Measurements from ENCODE around the gene RBMS3.

DNA sequence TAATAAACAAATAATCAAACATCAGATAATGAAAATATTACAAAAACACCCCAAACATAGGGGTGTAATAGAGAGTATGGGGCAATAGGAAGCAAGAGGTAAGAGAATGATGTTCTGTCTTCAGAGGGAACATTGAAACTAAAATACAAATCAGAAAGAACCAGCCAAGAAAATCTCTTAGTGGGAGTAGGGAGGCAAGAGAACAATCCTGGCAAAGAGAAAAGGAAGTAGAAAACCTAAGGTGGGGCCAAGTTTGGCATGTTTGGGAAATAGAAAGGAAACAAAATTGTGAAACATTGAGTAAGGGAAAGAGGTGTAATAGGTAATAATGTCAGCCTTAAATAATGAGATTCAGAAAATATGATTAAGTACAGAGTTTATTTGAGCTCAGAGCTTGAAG lies 467.1 kb downstream of the RBMS3 start:
- TF ChIP-seq, protein P1, sequence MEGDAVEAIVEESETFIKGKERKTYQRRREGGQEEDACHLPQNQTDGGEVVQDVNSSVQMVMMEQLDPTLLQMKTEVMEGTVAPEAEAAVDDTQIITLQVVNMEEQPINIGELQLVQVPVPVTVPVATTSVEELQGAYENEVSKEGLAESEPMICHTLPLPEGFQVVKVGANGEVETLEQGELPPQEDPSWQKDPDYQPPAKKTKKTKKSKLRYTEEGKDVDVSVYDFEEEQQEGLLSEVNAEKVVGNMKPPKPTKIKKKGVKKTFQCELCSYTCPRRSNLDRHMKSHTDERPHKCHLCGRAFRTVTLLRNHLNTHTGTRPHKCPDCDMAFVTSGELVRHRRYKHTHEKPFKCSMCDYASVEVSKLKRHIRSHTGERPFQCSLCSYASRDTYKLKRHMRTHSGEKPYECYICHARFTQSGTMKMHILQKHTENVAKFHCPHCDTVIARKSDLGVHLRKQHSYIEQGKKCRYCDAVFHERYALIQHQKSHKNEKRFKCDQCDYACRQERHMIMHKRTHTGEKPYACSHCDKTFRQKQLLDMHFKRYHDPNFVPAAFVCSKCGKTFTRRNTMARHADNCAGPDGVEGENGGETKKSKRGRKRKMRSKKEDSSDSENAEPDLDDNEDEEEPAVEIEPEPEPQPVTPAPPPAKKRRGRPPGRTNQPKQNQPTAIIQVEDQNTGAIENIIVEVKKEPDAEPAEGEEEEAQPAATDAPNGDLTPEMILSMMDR (IDR thresholded peaks at IDR 0.05): no peak
- TF ChIP-seq POLR2AphosphoS5 (IDR thresholded peaks at IDR 0.05): no peak
- TF ChIP-seq POLR2A (IDR thresholded peaks at IDR 0.05): no peak
